GM12878 (cell line): Measurements from ENCODE around the gene PIGV. TPM values are rescaled to one million over a fixed set of nuclear protein-coding genes. Genes with fewer than 3 reads are reported as not detected.

Experiments
- ATAC-seq: fragments of 200-7000 bp; cut with Tn5 transposase; 3 replicates; pipeline ENCODE4 v1.9.1; 2020; ENCODE audit warnings: mild to moderate bottlenecking, moderate library complexity
- BruUV-seq: library from RNA; stranded (reverse); fragments of 400-500 nt; replicated peaks from 2 replicates; lab custom pipeline; 2021; lab: Mats Ljungman, UMichigan
- CTCF ChIA-PET: fragments of 300-600 bp; sonication (Branson Sonifier 250); formaldehyde crosslinking; extraction: SDS; loops from one replicate; lab custom pipeline; 2021; ENCODE audit warnings: inconsistent platforms; lab: Yijun Ruan, JAX
- POLR2A ChIA-PET: fragments of 350-600 bp; formaldehyde crosslinking; extraction: SDS; loops from one replicate; lab custom pipeline; 2021; ENCODE audit warnings: inconsistent platforms; lab: Charles Lee
- RAD21 ChIA-PET: fragments of 300-600 bp; sonication (Branson Sonifier 250); formaldehyde crosslinking; loops from one replicate; lab custom pipeline; 2023; ENCODE audit warnings: antibody characterized with exemption; ENCODE audit not compliant: unreplicated experiment; lab: Charles Lee
- SMC1A ChIA-PET: fragments of 300-600 bp; sonication (Branson Sonifier 250); formaldehyde crosslinking; loops from one replicate; lab custom pipeline; 2023; ENCODE audit not compliant: unreplicated experiment, uncharacterized antibody; lab: Charles Lee
- DNase-seq: peaks from one replicate; pipeline ENCODE4 v3.0.0-alpha.2; 2011; ENCODE audit warnings: low read depth, low spot score
- FAIRE-seq: peaks from 3 replicates; lab custom pipeline; 2011; peaks lifted over from hg19 to GRCh38; lab: Jason Lieb, UNC
- H2AFZ ChIP-seq: 2 replicates; pipeline ENCODE4 v1.6.0; 2011; ENCODE audit warnings: low read depth, low read length, control low read depth; ENCODE audit not compliant: control insufficient read depth
- H3K27ac ChIP-seq: 2 replicates; pipeline ENCODE4 v1.5.1; 2011; ENCODE audit warnings: control low read depth; ENCODE audit not compliant: control insufficient read depth, insufficient read depth
- H3K27me3 ChIP-seq, 2 experiments: replicated peaks in 1 of 2; 2 replicates each; pipeline versions ENCODE4 v1.6.0 to v1.6.1; 2011; ENCODE audit warnings: low read length in 1 of 2; ENCODE audit not compliant: control insufficient read depth in 2 of 2, insufficient read depth in 2 of 2
- H3K36me3 ChIP-seq, 2 experiments: 2 replicates each; pipeline ENCODE4 v1.5.1; 2011; ENCODE audit warnings: low read length in 1 of 2; ENCODE audit not compliant: control insufficient read depth in 2 of 2, insufficient read depth in 2 of 2
- H3K4me1 ChIP-seq: 2 replicates; pipeline ENCODE4 v1.6.1; 2011; ENCODE audit warnings: mild to moderate bottlenecking, low read length, moderate library complexity, mixed read lengths; ENCODE audit not compliant: control insufficient read depth, insufficient read depth
- H3K4me2 ChIP-seq: 2 replicates; pipeline ENCODE4 v1.6.0; 2011; ENCODE audit warnings: control low read depth; ENCODE audit not compliant: control insufficient read depth, insufficient read depth
- H3K4me3 ChIP-seq: fragments of 200-600 bp; sonication (generic); 2 replicates; pipeline ENCODE4 v1.5.1; 2016
- H3K79me2 ChIP-seq: 2 replicates; pipeline ENCODE4 v1.6.0; 2011; ENCODE audit warnings: low read length; ENCODE audit not compliant: control insufficient read depth, insufficient read depth
- H3K9ac ChIP-seq: 2 replicates; pipeline ENCODE4 v1.8.0; 2011; ENCODE audit warnings: low read length, control low read depth, mixed read lengths; ENCODE audit not compliant: control insufficient read depth, insufficient read depth
- H3K9me3 ChIP-seq: replicated peaks from 3 replicates; pipeline ENCODE4 v1.5.1; 2011; ENCODE audit warnings: mild to moderate bottlenecking, low read length; ENCODE audit not compliant: control insufficient read depth, insufficient read depth
- H4K20me1 ChIP-seq: 2 replicates; pipeline ENCODE4 v1.6.0; 2011; ENCODE audit not compliant: control insufficient read depth, insufficient read depth
- BACH1 ChIP-seq: fragments of 450-650 bp; IDR thresholded peaks from 2 replicates; pipeline ENCODE4 v1.6.1; 2017; ENCODE audit warnings: mild to moderate bottlenecking, borderline replicate concordance
- CHD4 ChIP-seq: fragments of 200-600 bp; sonication (generic); IDR thresholded peaks from 2 replicates; pipeline ENCODE4 v1.6.1; 2016; ENCODE audit warnings: mild to moderate bottlenecking
- CTCF ChIP-seq, 3 experiments: IDR thresholded peaks in 2 of 3; conservative IDR thresholded peaks in 1 of 3; 2 replicates each; pipeline ENCODE4 v1.5.1; 2011; ENCODE audit warnings: low read depth in 3 of 3, low read length in 3 of 3, mild to moderate bottlenecking in 3 of 3, control low read depth in 2 of 3, moderate library complexity in 2 of 3, inconsistent platforms in 1 of 3, mixed read lengths in 1 of 3; ENCODE audit not compliant: control insufficient read depth in 2 of 3, insufficient read depth in 1 of 3; ENCODE audit errors: extremely low read depth in 1 of 3
- JUND ChIP-seq: IDR thresholded peaks from 2 replicates; pipeline ENCODE4 v1.6.1; 2012; ENCODE audit warnings: low read depth, mild to moderate bottlenecking, low read length, improper control_type of control experiment, moderate library complexity
- MEF2B ChIP-seq: fragments of 450-650 bp; IDR thresholded peaks from 2 replicates; pipeline ENCODE4 v1.6.1; 2018; ENCODE audit warnings: mild to moderate bottlenecking, moderate library complexity; ENCODE audit not compliant: partially characterized antibody, poor library complexity, severe bottlenecking
- MTA3 ChIP-seq: IDR thresholded peaks from 2 replicates; pipeline ENCODE4 v1.6.1; 2012; ENCODE audit warnings: low read length, inconsistent platforms, borderline replicate concordance
- PAX8 ChIP-seq: fragments of 450-650 bp; IDR thresholded peaks from 2 replicates; pipeline ENCODE4 v1.6.1; 2017; ENCODE audit warnings: mild to moderate bottlenecking, moderate library complexity
- RELA ChIP-seq: fragments of 450-650 bp; IDR thresholded peaks from 2 replicates; pipeline ENCODE4 v1.8.0; 2014; ENCODE audit warnings: borderline replicate concordance; ENCODE audit not compliant: partially characterized antibody
- ZBTB11 ChIP-seq: fragments of 450-650 bp; formaldehyde crosslinking; IDR thresholded peaks from 2 replicates; pipeline ENCODE4 v1.5.0; 2022; ENCODE audit warnings: mild to moderate bottlenecking, missing genetic modification characterization
- ZNF24 ChIP-seq: fragments of 450-650 bp; IDR thresholded peaks from 2 replicates; pipeline ENCODE4 v1.6.1; 2017; ENCODE audit warnings: antibody characterized with exemption, mild to moderate bottlenecking
- WGBS: methylation state at CpG from one replicate; pipeline ENCODE4 v1.1.6; 2016; ENCODE audit warnings: low lambda C conversion rate; ENCODE audit not compliant: insufficient replicate concordance, insufficient coverage; ENCODE audit errors: missing lambda C conversion rate; 5-methylcytosine and 5-hydroxymethylcytosine counted together
- in situ Hi-C: fragments of 300-500 bp; cut with MboI; formaldehyde crosslinking; loops from 9 replicates; pipeline ENCODE4 v1.14.3; 2018; ENCODE audit warnings: mixed read lengths
- intact Hi-C: fragments of 100-400 bp; cut with micrococcal nuclease; formaldehyde crosslinking; loops from one replicate; pipeline ENCODE4 v1.14.2; 2022; ENCODE audit not compliant: unreplicated experiment
- polyA plus RNA-seq, 11 experiments: library from polyadenylated mRNA; depleted of rRNA in 4 of 11; unstranded in 6 of 11; stranded (reverse) in 5 of 11; fragments of >200 nt; fragmentation: Nextera tagmentation in 4 of 11; fragmentation: Illumina TruSeq in 1 of 11; extraction: Ambion mirVana in 4 of 11; extraction: Trizol in 1 of 11; gene quantifications; 1 replicate in 1 of 11; 2 replicates in 10 of 11; pipeline versions ENCODE4 v1.2.1 to v1.2.3, GENCODE V29; 2011 to 2016; ENCODE audit warnings: inconsistent platforms in 2 of 11, missing spikeins in 2 of 11, low read depth in 1 of 11
- total RNA-seq, 4 experiments: library from RNA; depleted of rRNA in 3 of 4; stranded (reverse); fragments of >200 nt in 3 of 4; fragmentation: Illumina TruSeq in 1 of 4; extraction: Trizol in 1 of 4; gene quantifications; 2 replicates each; pipeline versions ENCODE4 v1.2.1 to v1.2.3, GENCODE V29; 2013 to 2021
- TF ChIP-seq, protein P1 (sequence below): IDR thresholded peaks from 2 replicates; pipeline ENCODE4 v1.6.1; 2011; ENCODE audit warnings: borderline replicate concordance, low read depth, mild to moderate bottlenecking, moderate library complexity, low read length; ENCODE audit not compliant: insufficient read depth, poor library complexity, severe bottlenecking
- TF ChIP-seq, protein P2 (sequence below): fragments of 450-650 bp; IDR thresholded peaks from 2 replicates; pipeline ENCODE4 v1.6.1; 2014; ENCODE audit warnings: mild to moderate bottlenecking

PIGV gene
- total and polyA plus RNA-seq, 10 of the 15 experiments (the other 5 are each of a cell fraction or from before 2014, with no cell fraction given) = 8.8 to 18.1 (median 11.9) TPM

DNA sequence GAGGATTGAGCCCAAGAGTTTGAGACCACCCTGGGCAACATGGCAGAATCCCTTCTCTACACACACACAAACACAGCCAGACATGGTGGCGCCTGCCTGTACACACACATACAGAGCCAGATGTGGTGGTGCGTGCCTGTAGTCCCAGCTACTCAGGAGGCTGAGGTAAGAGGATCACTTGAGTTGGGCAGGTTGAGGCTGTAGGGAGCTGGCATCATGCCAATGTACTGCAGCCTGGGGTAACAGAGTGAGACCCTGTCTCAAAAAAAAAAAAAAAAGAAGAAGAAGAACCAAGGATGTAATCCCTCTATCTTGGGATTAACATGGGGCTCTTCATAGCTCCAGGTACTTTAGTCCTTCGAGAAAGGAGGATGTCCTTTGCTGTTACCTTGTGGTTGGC is 29.4 kb upstream of the PIGV start:
- in situ Hi-C loops = no loop called here
- POLR2A ChIA-PET = interaction anchor here (0.6 to 2.5 kb wide), 3 partner anchors 8 to 61 kb away, joined by 3 to 13 read pairs (median 5); no protein-coding TSS in a partner anchor
- TF ChIP-seq, protein P1, sequence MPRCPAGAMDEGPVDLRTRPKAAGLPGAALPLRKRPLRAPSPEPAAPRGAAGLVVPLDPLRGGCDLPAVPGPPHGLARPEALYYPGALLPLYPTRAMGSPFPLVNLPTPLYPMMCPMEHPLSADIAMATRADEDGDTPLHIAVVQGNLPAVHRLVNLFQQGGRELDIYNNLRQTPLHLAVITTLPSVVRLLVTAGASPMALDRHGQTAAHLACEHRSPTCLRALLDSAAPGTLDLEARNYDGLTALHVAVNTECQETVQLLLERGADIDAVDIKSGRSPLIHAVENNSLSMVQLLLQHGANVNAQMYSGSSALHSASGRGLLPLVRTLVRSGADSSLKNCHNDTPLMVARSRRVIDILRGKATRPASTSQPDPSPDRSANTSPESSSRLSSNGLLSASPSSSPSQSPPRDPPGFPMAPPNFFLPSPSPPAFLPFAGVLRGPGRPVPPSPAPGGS = no peak
- TF ChIP-seq MTA3 (no peak), ZBTB11 (CRISPR knock-in tag) (no peak), CTCF (IDR thresholded peaks at IDR 0.05 in 2 of 3, conservative IDR thresholded peaks at IDR 0.05 in 1 of 3; ENCODE audit: control insufficient read depth in 2 of 3, extremely low read depth in 1 of 3, insufficient read depth in 1 of 3, low read depth in 3 of 3, low read length in 3 of 3) (no peak), BACH1 (no peak), CHD4 (no peak), ZNF24 (no peak), RELA (no peak), MEF2B (no peak), JUND (no peak), PAX8 (no peak)
- TF ChIP-seq, protein P2, sequence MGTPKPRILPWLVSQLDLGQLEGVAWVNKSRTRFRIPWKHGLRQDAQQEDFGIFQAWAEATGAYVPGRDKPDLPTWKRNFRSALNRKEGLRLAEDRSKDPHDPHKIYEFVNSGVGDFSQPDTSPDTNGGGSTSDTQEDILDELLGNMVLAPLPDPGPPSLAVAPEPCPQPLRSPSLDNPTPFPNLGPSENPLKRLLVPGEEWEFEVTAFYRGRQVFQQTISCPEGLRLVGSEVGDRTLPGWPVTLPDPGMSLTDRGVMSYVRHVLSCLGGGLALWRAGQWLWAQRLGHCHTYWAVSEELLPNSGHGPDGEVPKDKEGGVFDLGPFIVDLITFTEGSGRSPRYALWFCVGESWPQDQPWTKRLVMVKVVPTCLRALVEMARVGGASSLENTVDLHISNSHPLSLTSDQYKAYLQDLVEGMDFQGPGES = no peak

More for the DNA sequence above, 29.4 kb upstream of the PIGV start:
- Histone ChIP-seq H2AFZ (no peak overlapping the region), H3K4me1 (no peaks in the 10 kb centered on the region), H3K4me3 (no peak overlapping the region), H3K4me2 (no peak overlapping the region), H3K79me2 (no peaks in the 10 kb centered on the region; the same call in none of the 2 replicates), H3K9me3 (no peaks in the 10 kb centered on the region), H4K20me1 (no peaks in the 10 kb centered on the region), H3K9ac (no peak overlapping the region), H3K36me3 (peaks cover 29 to 50% of the 10 kb centered on the region in 2 experiments), H3K27ac (no peak overlapping the region), H3K27me3 (no peaks in the 10 kb centered on the region)
- ATAC-seq = no peak
- BruUV-seq = no TSS peak
- 98% methylated on average over 3 of the region's 3 CpGs for WGBS
- FAIRE-seq = no peak
- SMC1A ChIA-PET = interaction anchor here (0.6 to 4.0 kb wide), 7 partner anchors 8 to 176 kb away, joined by 3 to 19 read pairs (median 3); no protein-coding TSS in a partner anchor
- intact Hi-C loops = no loop called here
- RAD21 ChIA-PET = interaction anchor here (1.1 kb wide), 1 partner anchor 141 kb away, joined by 3 read pairs; no protein-coding TSS in a partner anchor
- CTCF ChIA-PET = interaction anchor here (2.1 kb wide), 1 partner anchor 31 kb away, joined by 8 read pairs; no protein-coding TSS in a partner anchor
- no peak for DNase-seq
